Neural cell (in vitro differentiated cells): Measurements from ENCODE around the gene ZNF655. TPM values are rescaled to one million over a fixed set of nuclear protein-coding genes. Genes with fewer than 3 reads are reported as not detected.
"Not testable (repeated sequence)": the region's sequence is repeated elsewhere in the genome, so short reads cannot be mapped to it uniquely, and the experiment has no call there.

Experiments used
- H2AFZ ChIP-seq: fragments of 200-600, 300-800 bp; sonication (generic), shearing (Covaris generic); 2 replicates; pipeline ENCODE4 v1.6.0; 2014; ENCODE audit warnings: low read depth, mild to moderate bottlenecking, antibody characterized with exemption, low read length, moderate library complexity
- H3F3A ChIP-seq: fragments of 200-600 bp; shearing (Covaris generic); 2 replicates; pipeline ENCODE4 v1.6.1; 2016; ENCODE audit warnings: mild to moderate bottlenecking, moderate library complexity, mixed read lengths, antibody characterized with exemption, low read length; ENCODE audit not compliant: insufficient read depth, poor library complexity, severe bottlenecking
- H3K27ac ChIP-seq: fragments of 200-600, 300-800 bp; sonication (generic), shearing (Covaris generic); 2 replicates; pipeline ENCODE4 v1.5.1; 2014; ENCODE audit warnings: mild to moderate bottlenecking, low read length, moderate library complexity
- H3K27me3 ChIP-seq: fragments of 300-800, 200-600 bp; sonication (generic), shearing (Covaris generic); 2 replicates; pipeline ENCODE4 v1.6.0; 2014; ENCODE audit warnings: mild to moderate bottlenecking, low read depth, low read length, moderate library complexity; ENCODE audit not compliant: insufficient read depth
- H3K36me3 ChIP-seq: fragments of 300-800, 200-600 bp; sonication (generic), shearing (Covaris generic); 2 replicates; pipeline ENCODE4 v1.5.1; 2014; ENCODE audit warnings: mild to moderate bottlenecking, antibody characterized with exemption, low read length, moderate library complexity; ENCODE audit not compliant: insufficient read depth
- H3K4me2 ChIP-seq: fragments of 300-800, 200-600 bp; sonication (generic), shearing (Covaris generic); 2 replicates; pipeline ENCODE4 v1.6.0; 2014; ENCODE audit warnings: mild to moderate bottlenecking, low read length
- H3K4me3 ChIP-seq: fragments of 300-800, 200-600 bp; sonication (generic), shearing (Covaris generic); 2 replicates; pipeline ENCODE4 v1.5.1; 2014; ENCODE audit warnings: mild to moderate bottlenecking, low read length, moderate library complexity
- H3K79me2 ChIP-seq: fragments of 200-600 bp; shearing (Covaris generic); replicated peaks from 2 replicates; pipeline ENCODE4 v1.6.0; 2014; ENCODE audit warnings: mild to moderate bottlenecking, low read length, moderate library complexity; ENCODE audit not compliant: insufficient read depth
- H3K9ac ChIP-seq: fragments of 300-800, 200-600 bp; sonication (generic), shearing (Covaris generic); 2 replicates; pipeline ENCODE4 v1.6.1; 2016; ENCODE audit warnings: mild to moderate bottlenecking, low read length, mixed read lengths
- H3K9me2 ChIP-seq: fragments of 200-600 bp; shearing (Covaris generic); 2 replicates; pipeline ENCODE4 v1.6.1; 2016; ENCODE audit warnings: mild to moderate bottlenecking, low read length, mixed read lengths; ENCODE audit not compliant: insufficient read depth
- H3K9me3 ChIP-seq: fragments of 200-600, 300-800 bp; sonication (generic), shearing (Covaris generic); 2 replicates; pipeline ENCODE4 v1.6.1; 2016; ENCODE audit warnings: mild to moderate bottlenecking, mixed run types, low read length, moderate library complexity, mixed read lengths
- H4K20me1 ChIP-seq: fragments of 200-600 bp; shearing (Covaris generic); 2 replicates; pipeline ENCODE4 v1.6.1; 2016; ENCODE audit warnings: mild to moderate bottlenecking, mixed run types; ENCODE audit not compliant: insufficient read depth
- MXI1 ChIP-seq: fragments of 450-650 bp; conservative IDR thresholded peaks from 2 replicates; pipeline ENCODE4 v1.6.1; 2014; ENCODE audit warnings: antibody characterized with exemption, mild to moderate bottlenecking; ENCODE audit not compliant: poor library complexity, severe bottlenecking
- RAD21 ChIP-seq: fragments of 450-650 bp; conservative IDR thresholded peaks from 2 replicates; pipeline ENCODE4 v1.6.1; 2014; ENCODE audit warnings: antibody characterized with exemption, mild to moderate bottlenecking, moderate library complexity
- SMC3 ChIP-seq: fragments of 450-650 bp; conservative IDR thresholded peaks from 2 replicates; pipeline ENCODE4 v1.6.1; 2014; ENCODE audit warnings: antibody characterized with exemption, mild to moderate bottlenecking, moderate library complexity; ENCODE audit not compliant: poor library complexity
- polyA plus RNA-seq: library from polyadenylated mRNA; depleted of rRNA; stranded (reverse); fragments of >200 nt; gene quantifications from 2 replicates; pipeline ENCODE4 v1.2.3, GENCODE V29; 2014
- TF ChIP-seq, protein P1 (sequence below): fragments of 450-650 bp; IDR thresholded peaks from 2 replicates; pipeline ENCODE4 v1.5.1; 2014; ENCODE audit warnings: antibody characterized with exemption, mild to moderate bottlenecking, moderate library complexity; ENCODE audit not compliant: poor library complexity, severe bottlenecking
- TF ChIP-seq, protein P2 (sequence below): IDR thresholded peaks from 2 replicates; pipeline ENCODE4 v1.6.1; 2012; ENCODE audit warnings: borderline replicate concordance

The ZNF655 gene
- polyA plus RNA-seq, 1 donor from 2014 or later: 89.0 TPM

DNA sequence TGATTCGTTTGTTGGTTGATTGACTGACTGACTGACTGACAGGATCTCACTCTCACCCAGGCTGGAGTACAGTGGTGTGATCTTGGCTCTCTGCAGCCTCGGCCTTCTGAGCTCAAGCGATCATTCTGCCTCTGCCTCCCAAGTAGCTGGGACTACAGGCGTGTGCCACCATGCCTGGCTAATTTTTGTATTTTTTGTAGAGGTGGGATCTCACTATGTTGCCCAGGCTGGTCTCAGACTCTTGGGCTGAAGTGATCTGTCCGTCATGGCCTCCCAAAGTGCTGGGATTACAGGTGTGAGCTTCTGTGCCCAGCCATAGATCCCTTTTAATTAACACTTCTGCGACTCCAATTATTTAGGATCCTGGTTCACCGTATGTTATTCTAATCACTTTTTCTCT, 10.3 kb downstream of the ZNF655 start:
- not testable (repeated sequence) for H3F3A ChIP-seq, H3K36me3 ChIP-seq, H3K79me2 ChIP-seq, H3K27me3 ChIP-seq, H3K4me2 ChIP-seq, H3K9ac ChIP-seq, H3K9me2 ChIP-seq, H4K20me1 ChIP-seq, H3K9me3 ChIP-seq, H3K27ac ChIP-seq, H3K4me3 ChIP-seq, H2AFZ ChIP-seq

DNA sequence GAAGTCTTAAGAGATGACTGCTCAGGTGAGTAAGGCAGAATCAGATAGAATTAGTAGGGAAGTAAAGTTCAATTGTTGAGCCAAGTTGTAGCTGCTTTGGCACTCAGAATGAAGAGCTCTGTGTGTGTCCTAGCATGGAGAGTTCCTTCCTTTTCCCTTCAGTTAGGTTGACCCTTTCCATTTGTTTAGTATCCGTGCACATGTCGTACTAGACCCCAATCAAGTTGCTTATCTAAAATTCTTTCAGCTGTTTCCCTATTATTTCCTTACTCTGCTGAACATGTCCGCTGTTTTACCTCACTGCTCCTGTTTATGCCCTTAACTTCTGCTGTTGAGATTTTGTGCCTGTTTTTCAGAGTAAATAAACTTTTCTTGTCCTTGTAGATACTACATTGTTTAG, 13.3 kb downstream of the ZNF655 start:
- Histone ChIP-seq H4K20me1 (no peaks in the 10 kb centered on the region), H3K9ac (no peak overlapping the region), H3K4me2 (no peak overlapping the region), H3K4me3 (no peak overlapping the region), H3F3A (no peaks in the 10 kb centered on the region), H3K27me3 (no peaks in the 10 kb centered on the region), H3K27ac (no peak overlapping the region), H3K9me3 (no peaks in the 10 kb centered on the region), H3K36me3 (peaks cover 4% of the 10 kb centered on the region), H3K79me2 (no peaks in the 10 kb centered on the region), H3K9me2 (no peaks in the 10 kb centered on the region), H2AFZ (no peak overlapping the region)
- TF ChIP-seq RAD21: no peak
- TF ChIP-seq, protein P1, sequence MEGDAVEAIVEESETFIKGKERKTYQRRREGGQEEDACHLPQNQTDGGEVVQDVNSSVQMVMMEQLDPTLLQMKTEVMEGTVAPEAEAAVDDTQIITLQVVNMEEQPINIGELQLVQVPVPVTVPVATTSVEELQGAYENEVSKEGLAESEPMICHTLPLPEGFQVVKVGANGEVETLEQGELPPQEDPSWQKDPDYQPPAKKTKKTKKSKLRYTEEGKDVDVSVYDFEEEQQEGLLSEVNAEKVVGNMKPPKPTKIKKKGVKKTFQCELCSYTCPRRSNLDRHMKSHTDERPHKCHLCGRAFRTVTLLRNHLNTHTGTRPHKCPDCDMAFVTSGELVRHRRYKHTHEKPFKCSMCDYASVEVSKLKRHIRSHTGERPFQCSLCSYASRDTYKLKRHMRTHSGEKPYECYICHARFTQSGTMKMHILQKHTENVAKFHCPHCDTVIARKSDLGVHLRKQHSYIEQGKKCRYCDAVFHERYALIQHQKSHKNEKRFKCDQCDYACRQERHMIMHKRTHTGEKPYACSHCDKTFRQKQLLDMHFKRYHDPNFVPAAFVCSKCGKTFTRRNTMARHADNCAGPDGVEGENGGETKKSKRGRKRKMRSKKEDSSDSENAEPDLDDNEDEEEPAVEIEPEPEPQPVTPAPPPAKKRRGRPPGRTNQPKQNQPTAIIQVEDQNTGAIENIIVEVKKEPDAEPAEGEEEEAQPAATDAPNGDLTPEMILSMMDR: no peak

DNA sequence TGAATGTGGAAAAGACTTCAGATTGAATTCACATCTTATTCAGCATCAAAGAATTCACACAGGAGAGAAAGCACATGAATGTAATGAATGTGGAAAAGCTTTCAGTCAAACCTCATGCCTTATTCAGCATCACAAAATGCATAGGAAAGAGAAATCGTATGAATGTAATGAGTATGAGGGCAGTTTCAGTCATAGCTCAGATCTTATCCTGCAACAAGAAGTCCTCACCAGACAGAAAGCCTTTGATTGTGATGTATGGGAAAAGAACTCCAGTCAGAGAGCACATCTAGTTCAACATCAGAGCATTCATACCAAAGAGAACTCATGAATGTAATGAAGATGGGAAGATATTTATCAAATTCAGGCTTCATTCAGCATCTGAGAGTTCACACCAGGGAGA, 14.8 kb downstream of the ZNF655 start:
- Histone ChIP-seq H3K9me2 (no peaks in the 10 kb centered on the region), H3K9me3 (no peaks in the 10 kb centered on the region), H3K79me2 (no peaks in the 10 kb centered on the region), H3F3A (no peaks in the 10 kb centered on the region), H3K4me3 (no peak overlapping the region), H3K27ac (no peak overlapping the region), H2AFZ (no peak overlapping the region), H3K4me2 (no peak overlapping the region), H3K36me3 (peaks cover 4% of the 10 kb centered on the region), H4K20me1 (no peaks in the 10 kb centered on the region), H3K9ac (no peak overlapping the region), H3K27me3 (no peaks in the 10 kb centered on the region)
- TF ChIP-seq, protein P2, sequence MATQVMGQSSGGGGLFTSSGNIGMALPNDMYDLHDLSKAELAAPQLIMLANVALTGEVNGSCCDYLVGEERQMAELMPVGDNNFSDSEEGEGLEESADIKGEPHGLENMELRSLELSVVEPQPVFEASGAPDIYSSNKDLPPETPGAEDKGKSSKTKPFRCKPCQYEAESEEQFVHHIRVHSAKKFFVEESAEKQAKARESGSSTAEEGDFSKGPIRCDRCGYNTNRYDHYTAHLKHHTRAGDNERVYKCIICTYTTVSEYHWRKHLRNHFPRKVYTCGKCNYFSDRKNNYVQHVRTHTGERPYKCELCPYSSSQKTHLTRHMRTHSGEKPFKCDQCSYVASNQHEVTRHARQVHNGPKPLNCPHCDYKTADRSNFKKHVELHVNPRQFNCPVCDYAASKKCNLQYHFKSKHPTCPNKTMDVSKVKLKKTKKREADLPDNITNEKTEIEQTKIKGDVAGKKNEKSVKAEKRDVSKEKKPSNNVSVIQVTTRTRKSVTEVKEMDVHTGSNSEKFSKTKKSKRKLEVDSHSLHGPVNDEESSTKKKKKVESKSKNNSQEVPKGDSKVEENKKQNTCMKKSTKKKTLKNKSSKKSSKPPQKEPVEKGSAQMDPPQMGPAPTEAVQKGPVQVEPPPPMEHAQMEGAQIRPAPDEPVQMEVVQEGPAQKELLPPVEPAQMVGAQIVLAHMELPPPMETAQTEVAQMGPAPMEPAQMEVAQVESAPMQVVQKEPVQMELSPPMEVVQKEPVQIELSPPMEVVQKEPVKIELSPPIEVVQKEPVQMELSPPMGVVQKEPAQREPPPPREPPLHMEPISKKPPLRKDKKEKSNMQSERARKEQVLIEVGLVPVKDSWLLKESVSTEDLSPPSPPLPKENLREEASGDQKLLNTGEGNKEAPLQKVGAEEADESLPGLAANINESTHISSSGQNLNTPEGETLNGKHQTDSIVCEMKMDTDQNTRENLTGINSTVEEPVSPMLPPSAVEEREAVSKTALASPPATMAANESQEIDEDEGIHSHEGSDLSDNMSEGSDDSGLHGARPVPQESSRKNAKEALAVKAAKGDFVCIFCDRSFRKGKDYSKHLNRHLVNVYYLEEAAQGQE: no peak
- TF ChIP-seq, protein P1: no peak
- TF ChIP-seq MXI1 (no peak), SMC3 (no peak)
